Activated naive CD8-positive, alpha-beta T cell treated with anti-CD3 and anti-CD28 coated beads for 36 hours (primary cell): ENCODE data around the gene SLC6A7. TPM values are rescaled to one million over a fixed set of nuclear protein-coding genes. Genes with fewer than 3 reads are reported as not detected.

Experiments
- DNase-seq: peaks from one replicate; pipeline ENCODE4 v3.0.0; 2021
- H3K27ac Mint-ChIP-seq: one replicate; pipeline ENCODE4 v1.8.0; 2022; ENCODE audit warnings: mild to moderate bottlenecking, moderate library complexity, mixed read lengths
- H3K27me3 Mint-ChIP-seq: one replicate; pipeline ENCODE4 v1.8.0; 2022; ENCODE audit warnings: mild to moderate bottlenecking, mixed read lengths
- H3K36me3 Mint-ChIP-seq: one replicate; pipeline ENCODE4 v1.8.0; 2021; ENCODE audit warnings: mild to moderate bottlenecking, mixed read lengths
- H3K4me1 Mint-ChIP-seq: one replicate; pipeline ENCODE4 v1.8.0; 2021; ENCODE audit warnings: mixed read lengths
- H3K4me3 Mint-ChIP-seq: one replicate; pipeline ENCODE4 v1.8.0; 2022; ENCODE audit warnings: mild to moderate bottlenecking, moderate library complexity, mixed read lengths
- H3K9me3 Mint-ChIP-seq: one replicate; pipeline ENCODE4 v1.8.0; 2022; ENCODE audit warnings: mixed read lengths
- total RNA-seq, 2 experiments: library from RNA; stranded (reverse); gene quantifications; one replicate each; pipeline ENCODE4 v1.2.3, GENCODE V29; 2021

Gene SLC6A7
- total RNA-seq, 2 experiments from 2014 or later: not detected

GRCh38 chr5:150162142-150162513, 27.7 kb upstream of the SLC6A7 start:
- DNase-seq: no peak
- no peaks in the 10 kb centered on the region for H3K9me3 Mint-ChIP-seq
- no peaks in the 10 kb centered on the region for H3K36me3 Mint-ChIP-seq
- H3K4me3 Mint-ChIP-seq: no peak overlapping the region
- no peaks in the 10 kb centered on the region for H3K4me1 Mint-ChIP-seq
- H3K27me3 Mint-ChIP-seq: peaks cover 17% of the 10 kb centered on the region
- H3K27ac Mint-ChIP-seq: no peak overlapping the region

GRCh38 chr5:150163035-150163434, 26.8 kb upstream of the SLC6A7 start:
- no peak for DNase-seq
- no peaks in the 10 kb centered on the region for H3K36me3 Mint-ChIP-seq
- H3K27ac Mint-ChIP-seq: no peak overlapping the region
- no peaks in the 10 kb centered on the region for H3K4me1 Mint-ChIP-seq
- H3K4me3 Mint-ChIP-seq: no peak overlapping the region
- H3K27me3 Mint-ChIP-seq: peaks cover 23% of the 10 kb centered on the region
- no peaks in the 10 kb centered on the region for H3K9me3 Mint-ChIP-seq

- Mint-ChIP-seq H3K27ac (no peak overlapping the region), H3K4me1 (no peaks in the 10 kb centered on the region), H3K27me3 (peaks cover 29% of the 10 kb centered on the region), H3K36me3 (no peaks in the 10 kb centered on the region), H3K4me3 (no peak overlapping the region), H3K9me3 (no peaks in the 10 kb centered on the region)
- DNase-seq: no peak
These were observed 26.3 kb upstream of the SLC6A7 start for GRCh38 chr5:150163547-150164059.

GRCh38 chr5:150164211-150164980, 25.5 kb upstream of the SLC6A7 start:
- peaks cover 35% of the 10 kb centered on the region for H3K27me3 Mint-ChIP-seq
- H3K9me3 Mint-ChIP-seq: no peaks in the 10 kb centered on the region
- H3K36me3 Mint-ChIP-seq: no peaks in the 10 kb centered on the region
- H3K4me1 Mint-ChIP-seq: no peaks in the 10 kb centered on the region
- H3K4me3 Mint-ChIP-seq: no peak overlapping the region
- no peak for DNase-seq
- no peak overlapping the region for H3K27ac Mint-ChIP-seq

- no peak for DNase-seq
- peaks cover 42% of the 10 kb centered on the region for H3K27me3 Mint-ChIP-seq
- H3K4me3 Mint-ChIP-seq: no peak overlapping the region
- no peaks in the 10 kb centered on the region for H3K36me3 Mint-ChIP-seq
- H3K4me1 Mint-ChIP-seq: no peaks in the 10 kb centered on the region
- no peak overlapping the region for H3K27ac Mint-ChIP-seq
- H3K9me3 Mint-ChIP-seq: no peaks in the 10 kb centered on the region
These were observed 23.7 kb upstream of the SLC6A7 start for GRCh38 chr5:150166037-150166649.

GRCh38 chr5:150166650-150167511, 23.0 kb upstream of the SLC6A7 start, which contains the start of gene CDX1:
TSS of gene CDX1 (plus strand) at chr5:150166778. CDS start at chr5:150166877, 99 bp downstream.
- H3K4me3 Mint-ChIP-seq: no peak within 1 kb of the TSS
- no peaks in the 10 kb centered on the region for H3K36me3 Mint-ChIP-seq
- H3K27ac Mint-ChIP-seq: no peak within 1 kb of the TSS
- DNase-seq: no peak
- no peaks in the 10 kb centered on the region for H3K9me3 Mint-ChIP-seq
- H3K4me1 Mint-ChIP-seq: no peaks in the 10 kb centered on the region
- H3K27me3 Mint-ChIP-seq: peaks cover 43% of the 10 kb centered on the region

GRCh38 chr5:150167512-150167850, 22.4 kb upstream of the SLC6A7 start:
- Mint-ChIP-seq H3K9me3 (no peaks in the 10 kb centered on the region), H3K27ac (no peak overlapping the region), H3K4me3 (no peak overlapping the region), H3K36me3 (no peaks in the 10 kb centered on the region), H3K27me3 (peaks cover 43% of the 10 kb centered on the region), H3K4me1 (no peaks in the 10 kb centered on the region)
- DNase-seq: no peak

- no peak for DNase-seq
- H3K36me3 Mint-ChIP-seq: no peaks in the 10 kb centered on the region
- peaks cover 43% of the 10 kb centered on the region for H3K27me3 Mint-ChIP-seq
- H3K27ac Mint-ChIP-seq: no peak overlapping the region
- H3K4me1 Mint-ChIP-seq: no peaks in the 10 kb centered on the region
- H3K9me3 Mint-ChIP-seq: no peaks in the 10 kb centered on the region
- H3K4me3 Mint-ChIP-seq: no peak overlapping the region
These were observed 22.0 kb upstream of the SLC6A7 start for GRCh38 chr5:150167908-150168307.

- no peaks in the 10 kb centered on the region for H3K4me1 Mint-ChIP-seq
- no peak overlapping the region for H3K4me3 Mint-ChIP-seq
- peaks cover 51% of the 10 kb centered on the region for H3K27me3 Mint-ChIP-seq
- H3K36me3 Mint-ChIP-seq: no peaks in the 10 kb centered on the region
- H3K9me3 Mint-ChIP-seq: no peaks in the 10 kb centered on the region
- H3K27ac Mint-ChIP-seq: no peak overlapping the region
- DNase-seq: no peak
These were observed 21.0 kb upstream of the SLC6A7 start for GRCh38 chr5:150168864-150169263.

- H3K4me1 Mint-ChIP-seq: no peaks in the 10 kb centered on the region
- H3K9me3 Mint-ChIP-seq: no peaks in the 10 kb centered on the region
- peaks cover 36% of the 10 kb centered on the region for H3K27me3 Mint-ChIP-seq
- DNase-seq: no peak
- no peak overlapping the region for H3K4me3 Mint-ChIP-seq
- H3K36me3 Mint-ChIP-seq: no peaks in the 10 kb centered on the region
- no peak overlapping the region for H3K27ac Mint-ChIP-seq
These were observed 17.7 kb upstream of the SLC6A7 start for GRCh38 chr5:150172145-150172544.

- peaks cover 33% of the 10 kb centered on the region for H3K27me3 Mint-ChIP-seq
- no peak for DNase-seq
These were observed 17.3 kb upstream of the SLC6A7 start for GRCh38 chr5:150172556-150172955.

GRCh38 chr5:150173161-150173560, 16.7 kb upstream of the SLC6A7 start:
- Mint-ChIP-seq H3K27me3 (peaks cover 27% of the 10 kb centered on the region), H3K9me3 (no peaks in the 10 kb centered on the region), H3K4me3 (no peak overlapping the region), H3K27ac (no peak overlapping the region), H3K36me3 (no peaks in the 10 kb centered on the region), H3K4me1 (no peaks in the 10 kb centered on the region)
- no peak for DNase-seq

More at GRCh38 chr5:150172556-150172955, 17.3 kb upstream of the SLC6A7 start:
- H3K9me3 Mint-ChIP-seq: no peaks in the 10 kb centered on the region
- no peaks in the 10 kb centered on the region for H3K36me3 Mint-ChIP-seq
- H3K4me1 Mint-ChIP-seq: no peaks in the 10 kb centered on the region
- no peak overlapping the region for H3K27ac Mint-ChIP-seq
- H3K4me3 Mint-ChIP-seq: no peak overlapping the region

GRCh38 chr5:150174285-150174684, 15.6 kb upstream of the SLC6A7 start:
- Mint-ChIP-seq H3K4me1 (no peaks in the 10 kb centered on the region), H3K9me3 (no peaks in the 10 kb centered on the region), H3K27me3 (peaks cover 16% of the 10 kb centered on the region), H3K36me3 (no peaks in the 10 kb centered on the region), H3K27ac (no peak overlapping the region), H3K4me3 (no peak overlapping the region)
- DNase-seq: no peak

GRCh38 chr5:150175076-150175475, 14.8 kb upstream of the SLC6A7 start:
- Mint-ChIP-seq H3K4me3 (no peak overlapping the region), H3K27me3 (peaks cover 16% of the 10 kb centered on the region), H3K27ac (no peak overlapping the region), H3K9me3 (no peaks in the 10 kb centered on the region), H3K4me1 (no peaks in the 10 kb centered on the region), H3K36me3 (no peaks in the 10 kb centered on the region)
- no peak for DNase-seq

- Mint-ChIP-seq H3K4me3 (no peak overlapping the region), H3K9me3 (no peaks in the 10 kb centered on the region), H3K27me3 (peaks cover 15% of the 10 kb centered on the region), H3K27ac (no peak overlapping the region), H3K36me3 (no peaks in the 10 kb centered on the region), H3K4me1 (no peaks in the 10 kb centered on the region)
- DNase-seq: no peak
These were observed 14.3 kb upstream of the SLC6A7 start for GRCh38 chr5:150175536-150175935.
